Fibroblast of skin of back (primary cell): ENCODE data around the gene ZYX.
"Not testable (repeated sequence)": the region's sequence is repeated elsewhere in the genome, so short reads cannot be mapped to it uniquely, and the experiment has no call there.

Source experiments
- DNase-seq: peaks from one replicate; pipeline ENCODE4 v3.0.0-alpha.2; 2013

Gene ZYX

DNA sequence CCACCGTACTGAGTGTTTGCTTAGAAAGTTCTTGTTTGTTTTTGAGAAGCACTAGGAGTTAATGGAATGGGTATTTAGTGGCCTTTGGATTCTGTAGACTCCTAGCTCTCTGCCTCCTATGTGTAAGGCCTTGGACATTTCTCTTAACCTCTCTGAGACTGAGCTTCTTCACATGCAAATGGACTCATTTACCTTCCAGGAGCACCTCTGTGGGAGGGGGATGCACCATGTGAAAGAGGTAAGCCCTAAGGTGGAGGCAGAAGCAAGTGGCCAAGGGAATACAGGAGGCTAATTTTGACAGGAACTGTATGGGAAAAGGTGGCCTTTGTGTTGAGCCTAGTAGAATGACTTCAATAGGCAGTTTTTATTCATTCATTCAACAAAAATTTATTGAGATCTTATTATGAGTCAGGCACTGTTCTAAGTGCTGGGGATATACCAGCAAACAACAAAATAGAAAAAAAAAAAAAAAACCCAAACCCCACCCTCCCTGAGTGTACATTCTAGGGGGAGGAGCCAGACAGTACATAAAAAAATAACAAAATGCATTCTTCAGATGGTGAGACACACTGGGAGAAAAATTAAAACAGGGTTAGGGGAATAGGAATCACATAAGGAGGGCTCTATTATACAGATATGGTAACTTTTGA is 36.7 kb downstream of the ZYX start:
- DNase-seq: peak; percentile 64

GRCh38 chr7:143418681-143419458 is 37.7 kb downstream of the ZYX start:
- DNase-seq: peak; percentile 29

DNA sequence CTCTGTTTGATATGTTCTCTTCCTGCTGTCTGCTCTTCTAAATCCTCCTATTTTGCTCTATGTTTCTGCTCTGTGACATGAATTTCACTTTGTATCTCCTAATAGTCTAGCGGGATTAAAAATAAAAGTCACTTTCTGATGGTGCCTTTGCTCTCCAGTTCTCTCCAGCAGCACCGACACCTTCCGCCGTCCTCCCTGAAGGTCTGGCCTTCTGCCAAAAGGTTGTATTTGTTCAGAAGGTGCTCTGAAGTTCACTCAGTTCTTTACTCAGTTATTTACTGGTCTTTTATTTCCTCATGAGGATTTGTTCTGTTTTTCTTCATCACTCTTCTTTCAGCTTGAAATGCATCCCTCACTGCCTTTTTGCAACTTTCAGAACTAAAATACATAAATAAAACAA is 38.7 kb downstream of the ZYX start:
- no peak for DNase-seq

DNA sequence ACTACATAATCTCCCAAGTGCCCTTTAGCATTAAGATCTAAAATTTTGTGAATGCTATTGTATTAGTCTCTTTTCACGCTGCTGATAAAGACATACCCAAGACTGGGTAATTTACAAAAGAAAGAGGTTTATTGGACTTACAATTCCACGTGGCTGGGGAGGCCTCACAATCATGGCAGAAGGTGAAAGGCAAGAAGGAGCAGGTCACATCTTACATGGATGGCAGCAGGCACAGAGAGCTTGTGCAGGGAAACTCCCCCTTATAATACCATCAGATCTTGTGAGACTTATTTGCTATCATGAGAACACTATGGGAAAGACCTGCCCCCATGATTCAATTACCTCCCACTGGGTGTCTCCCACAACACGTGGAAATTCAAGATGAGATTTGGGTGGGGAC is 39.5 kb downstream of the ZYX start:
- DNase-seq: not testable (repeated sequence)

DNA sequence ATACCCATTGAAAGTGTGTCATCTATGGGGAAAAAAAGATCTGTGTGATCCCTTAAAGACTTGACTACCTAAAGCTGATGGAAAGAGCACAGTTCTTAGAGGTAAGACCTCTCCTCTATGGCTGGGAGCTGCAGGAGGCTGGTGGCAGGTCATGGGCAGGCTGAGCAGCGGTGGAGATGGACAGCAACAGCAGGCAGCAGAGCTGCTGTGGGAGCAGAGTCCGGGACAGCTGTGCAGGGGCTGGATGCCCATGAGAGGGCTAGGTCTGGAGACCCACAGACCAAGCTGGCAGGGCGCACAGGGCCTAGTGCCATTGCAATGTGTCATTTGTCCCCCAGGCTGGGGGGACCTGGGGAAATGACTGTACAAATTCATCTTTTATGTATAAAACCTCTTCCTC is 40.9 kb downstream of the ZYX start:
- DNase-seq: no peak

DNA sequence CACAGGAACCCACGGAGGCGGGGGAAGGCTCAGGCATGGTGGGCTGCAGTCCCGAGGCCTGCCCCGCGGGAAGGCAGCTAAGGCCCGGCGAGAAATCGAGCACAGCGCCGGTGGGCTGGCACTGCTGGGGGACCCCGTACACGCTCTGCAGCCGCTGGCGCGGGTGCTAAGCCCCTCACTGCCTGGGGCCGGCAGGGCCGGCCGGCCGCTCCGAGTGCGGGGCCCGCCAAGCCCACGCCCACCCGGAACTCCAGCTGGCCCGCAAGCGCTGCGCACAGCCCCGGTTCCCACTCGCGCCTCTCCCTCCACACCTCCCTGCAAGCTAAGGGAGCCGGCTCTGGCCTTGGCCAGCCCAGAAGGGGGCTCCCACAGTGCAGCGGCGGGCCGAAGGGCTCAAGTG is 43.3 kb downstream of the ZYX start:
- DNase-seq: not testable (repeated sequence)

DNA sequence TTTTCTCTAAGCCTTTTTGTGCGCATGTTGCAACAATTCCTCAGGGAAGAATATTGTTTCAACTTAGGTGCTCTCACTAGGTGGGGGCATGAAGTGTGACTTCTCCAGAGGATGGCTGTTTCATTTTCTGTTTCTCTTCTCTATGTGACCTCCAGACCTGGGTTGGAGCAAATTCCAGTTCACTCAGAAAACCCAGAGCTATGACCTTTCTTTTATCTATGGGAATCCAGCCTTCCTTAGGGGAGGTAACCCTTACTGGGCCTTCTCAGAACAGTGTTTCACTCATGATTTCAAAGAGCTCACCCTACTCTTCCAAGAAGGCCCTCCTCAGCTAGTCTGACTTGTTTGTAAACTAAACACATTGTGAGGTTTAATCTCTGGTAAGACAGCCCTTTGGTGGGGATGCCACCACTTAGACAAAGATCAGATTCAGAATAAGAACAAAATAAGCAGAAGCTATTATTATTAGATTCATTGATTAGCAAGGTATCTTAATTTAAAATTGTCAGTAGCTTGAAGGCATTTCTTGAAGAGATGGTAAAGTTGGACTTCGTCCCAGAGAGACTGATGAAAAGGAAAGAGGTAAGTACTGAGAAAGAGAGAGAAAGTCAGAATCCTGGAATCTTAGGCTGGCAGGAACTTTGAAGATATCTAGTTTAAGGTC is 45.5 kb downstream of the ZYX start:
- no peak for DNase-seq

GRCh38 chr7:143429770-143430698 is 48.9 kb downstream of the ZYX start:
- DNase-seq: peak; percentile 50

DNA sequence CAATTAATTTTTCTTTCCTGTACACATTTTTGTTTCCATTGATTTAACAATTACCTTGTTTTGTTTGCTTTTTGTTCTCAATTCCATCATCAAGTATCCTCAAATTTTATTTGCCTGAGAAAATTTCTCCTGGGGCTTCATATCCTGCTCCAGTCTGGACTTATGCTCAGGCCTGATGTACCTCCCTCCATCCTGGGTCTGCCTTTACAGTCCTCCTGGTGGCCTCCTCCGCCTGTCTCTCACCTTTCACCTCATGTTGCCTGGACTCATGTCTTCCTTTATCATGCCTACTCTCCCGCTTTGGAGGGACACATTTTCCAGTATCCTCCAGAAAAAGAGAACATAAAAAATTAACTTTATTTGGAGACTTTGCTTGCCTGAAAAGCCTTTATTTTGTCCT is 50.0 kb downstream of the ZYX start:
- DNase-seq: no peak

DNA sequence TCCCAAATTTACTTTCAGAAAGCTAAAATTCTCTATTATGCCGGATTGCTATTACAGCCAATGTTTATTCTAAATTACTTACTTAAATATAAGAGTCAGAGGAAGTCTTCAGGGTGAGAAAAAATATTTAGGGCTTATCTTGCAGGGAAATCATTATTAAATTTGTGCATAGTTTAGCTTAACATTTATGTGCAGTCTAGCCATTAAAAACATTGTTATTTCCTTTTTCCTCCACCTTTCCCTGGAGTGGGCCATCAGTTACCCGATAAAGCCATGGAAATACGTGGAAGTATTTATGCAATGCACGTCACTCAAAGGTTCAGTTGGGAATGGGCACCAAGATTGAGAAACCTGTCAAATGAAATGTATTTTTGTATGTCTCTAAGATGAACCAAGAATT is 52.6 kb downstream of the ZYX start:
- no peak for DNase-seq

- DNase-seq: no peak
These were observed 53.5 kb downstream of the ZYX start for GRCh38 chr7:143434660-143435059.

GRCh38 chr7:143435266-143435665 is 54.1 kb downstream of the ZYX start:
- DNase-seq: no peak

DNA sequence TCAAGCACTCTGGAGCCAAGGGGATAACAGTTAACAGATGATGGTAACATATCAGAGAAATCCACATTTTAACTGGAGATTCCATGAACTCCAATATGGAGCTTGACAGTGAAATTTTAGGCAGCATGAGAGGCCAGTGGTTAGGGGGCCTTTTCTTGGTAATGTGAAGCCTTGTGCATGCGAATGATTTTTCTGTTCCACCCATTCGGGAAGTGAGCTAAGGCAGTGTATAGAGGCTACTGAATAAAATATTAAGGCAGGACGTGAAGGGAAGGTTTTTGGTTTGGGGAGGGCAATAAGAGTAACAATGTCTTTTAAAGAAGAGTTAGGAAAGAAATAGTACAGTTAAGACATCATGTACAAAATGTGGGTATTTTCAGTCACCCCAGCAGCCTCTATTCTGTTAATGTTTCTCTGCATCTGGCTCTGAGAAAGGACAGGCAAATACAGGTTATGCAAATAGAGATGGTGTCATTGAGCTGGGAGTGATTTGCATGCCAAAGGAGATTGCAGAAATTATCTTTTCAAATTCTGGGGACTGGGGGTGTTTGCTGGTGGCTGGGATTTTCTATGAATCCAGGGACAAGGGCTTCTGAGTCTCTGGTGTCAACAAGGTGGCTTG is 55.3 kb downstream of the ZYX start:
- DNase-seq: no peak

DNA sequence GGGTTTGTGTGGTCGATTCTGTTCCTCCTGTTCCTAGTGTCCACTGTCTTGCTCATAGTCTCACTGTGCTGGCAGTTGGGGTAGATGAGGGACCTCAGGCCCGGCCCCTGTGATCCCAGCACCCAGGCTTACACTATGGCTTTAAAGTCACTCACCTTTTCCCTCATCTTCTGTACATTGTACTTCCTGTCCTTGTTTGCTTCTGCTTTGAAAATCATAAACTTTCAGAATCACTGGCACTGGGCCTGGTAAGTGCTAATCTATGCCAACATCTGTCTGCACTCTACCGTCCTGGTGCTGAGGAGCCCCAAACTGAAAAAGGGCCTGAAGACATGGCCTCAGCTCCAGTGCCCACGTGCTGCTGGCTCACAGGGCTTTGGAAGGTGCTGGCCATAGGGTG is 56.4 kb downstream of the ZYX start:
- DNase-seq: no peak

GRCh38 chr7:143439866-143440265 is 58.7 kb downstream of the ZYX start:
- DNase-seq: no peak
